GM12878 (cell line): Measurements from ENCODE around the gene AK4. TPM values are rescaled to one million over a fixed set of nuclear protein-coding genes. Genes with fewer than 3 reads are reported as not detected.

ENCODE experiments used
- ASH2L ChIP-seq: fragments of 300-600, 200-600 bp; sonication (generic); IDR thresholded peaks from 2 replicates; pipeline ENCODE4 v1.6.1; 2017; ENCODE audit warnings: low read depth, mild to moderate bottlenecking, borderline replicate concordance
- ATF7 ChIP-seq: fragments of 450-650 bp; IDR thresholded peaks from 2 replicates; pipeline ENCODE4 v1.6.1; 2016; ENCODE audit warnings: low read depth, mild to moderate bottlenecking
- BHLHE40 ChIP-seq, 2 experiments: fragments of 450-650 bp in 1 of 2; IDR thresholded peaks; 2 replicates each; pipeline ENCODE4 v1.6.1; 2011 to 2017; ENCODE audit warnings: low read depth in 2 of 2, borderline replicate concordance in 1 of 2, improper control_type of control experiment in 1 of 2, low read length in 1 of 2, mild to moderate bottlenecking in 1 of 2
- CBX3 ChIP-seq: fragments of 200-600 bp; sonication (generic); IDR thresholded peaks from 2 replicates; pipeline ENCODE4 v1.6.1; 2016; ENCODE audit warnings: low read depth, borderline replicate concordance
- CHD2 ChIP-seq: IDR thresholded peaks from 2 replicates; pipeline ENCODE4 v1.6.1; 2011; ENCODE audit warnings: low read depth, low read length, improper control_type of control experiment, borderline replicate concordance
- CREB1 ChIP-seq: IDR thresholded peaks from 2 replicates; pipeline ENCODE4 v1.6.1; 2012; ENCODE audit warnings: low read depth, mild to moderate bottlenecking, inconsistent platforms
- EP300 ChIP-seq, 2 experiments: fragments of 150-350 bp in 1 of 2; IDR thresholded peaks; 2 replicates each; pipeline ENCODE4 v1.6.1; 2011 to 2012; ENCODE audit warnings: low read depth in 2 of 2, low read length in 2 of 2, borderline replicate concordance in 1 of 2, improper control_type of control experiment in 1 of 2, inconsistent platforms in 1 of 2; ENCODE audit not compliant: control insufficient read depth in 1 of 2
- IKZF1 ChIP-seq: fragments of 450-650 bp; conservative IDR thresholded peaks from 2 replicates; pipeline ENCODE4 v1.6.1; 2017; ENCODE audit warnings: antibody characterized with exemption, mild to moderate bottlenecking
- IKZF2 ChIP-seq, 2 experiments: fragments of 450-650 bp; IDR thresholded peaks; 2 replicates each; pipeline ENCODE4 v1.6.1; 2017; ENCODE audit warnings: mild to moderate bottlenecking in 2 of 2, moderate library complexity in 2 of 2
- JUNB ChIP-seq: IDR thresholded peaks from 2 replicates; pipeline ENCODE4 v1.6.1; 2016; ENCODE audit warnings: antibody characterized with exemption, mild to moderate bottlenecking
- MEF2B ChIP-seq: fragments of 450-650 bp; IDR thresholded peaks from 2 replicates; pipeline ENCODE4 v1.6.1; 2018; ENCODE audit warnings: mild to moderate bottlenecking, moderate library complexity; ENCODE audit not compliant: partially characterized antibody, poor library complexity, severe bottlenecking
- MTA3 ChIP-seq: IDR thresholded peaks from 2 replicates; pipeline ENCODE4 v1.6.1; 2012; ENCODE audit warnings: low read length, inconsistent platforms, borderline replicate concordance
- MXI1 ChIP-seq: fragments of 150-350 bp; IDR thresholded peaks from 2 replicates; pipeline ENCODE4 v1.6.1; 2011; ENCODE audit warnings: low read depth, mild to moderate bottlenecking, inconsistent platforms, low read length, improper control_type of control experiment
- MYB ChIP-seq: fragments of 150-350 bp; IDR thresholded peaks from 2 replicates; pipeline ENCODE4 v1.6.1; 2014; ENCODE audit warnings: mild to moderate bottlenecking, low read depth, low read length, borderline replicate concordance
- PAX5 ChIP-seq: IDR thresholded peaks from 2 replicates; pipeline ENCODE4 v1.6.1; 2011; ENCODE audit warnings: low read depth, low read length, borderline replicate concordance
- POLR2AphosphoS2 ChIP-seq: IDR thresholded peaks from 2 replicates; pipeline ENCODE4 v1.6.1; 2011; ENCODE audit warnings: low read depth, mild to moderate bottlenecking, low read length, improper control_type of control experiment, moderate library complexity
- SKIL ChIP-seq: fragments of 450-650 bp; IDR thresholded peaks from 2 replicates; pipeline ENCODE4 v1.6.1; 2017; ENCODE audit warnings: mild to moderate bottlenecking, low read depth, inconsistent platforms; ENCODE audit not compliant: poor library complexity, severe bottlenecking
- SMAD1 ChIP-seq: fragments of 450-650 bp; IDR thresholded peaks from 2 replicates; pipeline ENCODE4 v1.6.1; 2018; ENCODE audit warnings: mild to moderate bottlenecking, low read depth; ENCODE audit not compliant: partially characterized antibody
- SPI1 ChIP-seq: IDR thresholded peaks from 2 replicates; pipeline ENCODE4 v1.6.1; 2011; ENCODE audit warnings: low read depth, mild to moderate bottlenecking, low read length, moderate library complexity, borderline replicate concordance; ENCODE audit not compliant: insufficient read depth
- TAF1 ChIP-seq: IDR thresholded peaks from 2 replicates; pipeline ENCODE4 v1.6.1; 2011; ENCODE audit warnings: mild to moderate bottlenecking, low read depth, low read length, borderline replicate concordance
- TBL1XR1 ChIP-seq: IDR thresholded peaks from 2 replicates; pipeline ENCODE4 v1.6.1; 2012; ENCODE audit warnings: low read depth, low read length, improper control_type of control experiment
- TCF12 ChIP-seq: IDR thresholded peaks from 2 replicates; pipeline ENCODE4 v1.6.1; 2011; ENCODE audit warnings: low read depth, mild to moderate bottlenecking, low read length
- ZBED1 ChIP-seq: IDR thresholded peaks from 2 replicates; pipeline ENCODE4 v1.6.1; 2016; ENCODE audit warnings: borderline replicate concordance
- ZNF217 ChIP-seq: fragments of 450-650 bp; IDR thresholded peaks from 2 replicates; pipeline ENCODE4 v1.6.1; 2017; ENCODE audit warnings: antibody characterized with exemption, mild to moderate bottlenecking
- polyA plus RNA-seq, 11 experiments: library from polyadenylated mRNA; depleted of rRNA in 4 of 11; unstranded in 6 of 11; stranded (reverse) in 5 of 11; fragments of >200 nt; fragmentation: Nextera tagmentation in 4 of 11; fragmentation: Illumina TruSeq in 1 of 11; extraction: Ambion mirVana in 4 of 11; extraction: Trizol in 1 of 11; gene quantifications; 1 replicate in 1 of 11; 2 replicates in 10 of 11; pipeline versions ENCODE4 v1.2.1 to v1.2.3, GENCODE V29; 2011 to 2016; ENCODE audit warnings: inconsistent platforms in 2 of 11, missing spikeins in 2 of 11, low read depth in 1 of 11
- total RNA-seq, 4 experiments: library from RNA; depleted of rRNA in 3 of 4; stranded (reverse); fragments of >200 nt in 3 of 4; fragmentation: Illumina TruSeq in 1 of 4; extraction: Trizol in 1 of 4; gene quantifications; 2 replicates each; pipeline versions ENCODE4 v1.2.1 to v1.2.3, GENCODE V29; 2013 to 2021
- TF ChIP-seq, protein P1 (sequence below): IDR thresholded peaks from 2 replicates; pipeline ENCODE4 v1.6.1; 2012; ENCODE audit warnings: low read length, inconsistent platforms

Gene AK4
- total and polyA plus RNA-seq, 10 of the 15 experiments (the other 5 are each of a cell fraction or from before 2014, with no cell fraction given), result 23.9 to 161 (median 49.0) TPM

GRCh38 chr1:65174585-65174984, 26.6 kb downstream of the AK4 start (continued):
- TF ChIP-seq TAF1 (no peak), IKZF1 (peak; percentile 65), EP300 (IDR thresholded peaks at IDR 0.05; ENCODE audit: borderline replicate concordance in 1 of 2, control insufficient read depth in 1 of 2, low read depth in 2 of 2, low read length in 2 of 2) (peak in 1 of 2 experiments; percentile 47; a peak in 1 of 4 replicates), TCF12 (0 out of 2 replicates have a peak, but pooled peaks have one; percentile 37), MEF2B (peak; percentile 48), CHD2 (no peak), ZBED1 (peak; percentile 37; the same call in 1 of the 2 replicates), BHLHE40 (IDR thresholded peaks at IDR 0.05; ENCODE audit: borderline replicate concordance in 1 of 2, low read depth in 2 of 2, low read length in 1 of 2) (peak; percentile 22 to 39; a peak in 1 of 4 replicates), SKIL (peak; percentile 63), TBL1XR1 (0 out of 2 replicates have a peak, but pooled peaks have one; percentile 52), CBX3 (no peak), JUNB (0 out of 2 replicates have a peak, but pooled peaks have one; percentile 24), ASH2L (no peak), MTA3 (peak; percentile 67; the same call in 1 of the 2 replicates), CREB1 (0 out of 2 replicates have a peak, but pooled peaks have one; percentile 15), MYB (no peak), PAX5 (peak; percentile 67; the same call in 1 of the 2 replicates), IKZF2 (IDR thresholded peaks at IDR 0.05) (peak; percentile 83 to 86), POLR2AphosphoS2 (no peak), MXI1 (peak; percentile 20; the same call in 1 of the 2 replicates), ATF7 (peak; percentile 54; the same call in 1 of the 2 replicates), SMAD1 (peak; percentile 48), SPI1 (peak; percentile 90), ZNF217 (no peak)
- TF ChIP-seq, protein P1, sequence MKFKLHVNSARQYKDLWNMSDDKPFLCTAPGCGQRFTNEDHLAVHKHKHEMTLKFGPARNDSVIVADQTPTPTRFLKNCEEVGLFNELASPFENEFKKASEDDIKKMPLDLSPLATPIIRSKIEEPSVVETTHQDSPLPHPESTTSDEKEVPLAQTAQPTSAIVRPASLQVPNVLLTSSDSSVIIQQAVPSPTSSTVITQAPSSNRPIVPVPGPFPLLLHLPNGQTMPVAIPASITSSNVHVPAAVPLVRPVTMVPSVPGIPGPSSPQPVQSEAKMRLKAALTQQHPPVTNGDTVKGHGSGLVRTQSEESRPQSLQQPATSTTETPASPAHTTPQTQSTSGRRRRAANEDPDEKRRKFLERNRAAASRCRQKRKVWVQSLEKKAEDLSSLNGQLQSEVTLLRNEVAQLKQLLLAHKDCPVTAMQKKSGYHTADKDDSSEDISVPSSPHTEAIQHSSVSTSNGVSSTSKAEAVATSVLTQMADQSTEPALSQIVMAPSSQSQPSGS, result peak; percentile 76; the same call in 1 of the 2 replicates
- TF ChIP-seq, all 136 proteins: peak for 31
